RWPE2 (cell line): Measurements from ENCODE around the gene ZNF521.

ENCODE experiments used
- ATAC-seq: fragments of 200-7000 bp; cut with Tn5 transposase; 3 replicates; pipeline ENCODE4 v1.9.1; 2021; ENCODE audit warnings: low read depth
- DNase-seq: peaks from one replicate; pipeline ENCODE4 v3.0.0-alpha.2; 2020; ENCODE audit warnings: low spot score
- H3K27ac ChIP-seq: fragments of 450-650 bp; 2 replicates; pipeline ENCODE4 v1.5.1; 2017; ENCODE audit warnings: mild to moderate bottlenecking; ENCODE audit not compliant: poor library complexity, severe bottlenecking
- H3K27me3 ChIP-seq: fragments of 250-450 bp; sonication (Bioruptor Pico); 2 replicates; pipeline ENCODE4 v1.5.1; 2021; ENCODE audit warnings: mild to moderate bottlenecking, moderate library complexity; ENCODE audit not compliant: insufficient read depth, poor library complexity, severe bottlenecking
- H3K36me3 ChIP-seq: fragments of 250-450 bp; sonication (Bioruptor Pico); 2 replicates; pipeline ENCODE4 v1.5.1; 2020; ENCODE audit warnings: low read depth, mild to moderate bottlenecking, moderate library complexity
- H3K4me1 ChIP-seq: fragments of 250-450 bp; sonication (Bioruptor Pico); 2 replicates; pipeline ENCODE4 v1.5.1; 2021; ENCODE audit warnings: mild to moderate bottlenecking, moderate library complexity; ENCODE audit not compliant: insufficient read depth, poor library complexity, severe bottlenecking
- H3K4me3 ChIP-seq: fragments of 250-450 bp; sonication (Bioruptor Pico); 2 replicates; pipeline ENCODE4 v1.5.1; 2021; ENCODE audit warnings: mild to moderate bottlenecking, moderate library complexity; ENCODE audit not compliant: severe bottlenecking
- H3K9me3 ChIP-seq: fragments of 250-450 bp; sonication (Bioruptor Pico); 2 replicates; pipeline ENCODE4 v1.5.1; 2021; ENCODE audit warnings: mild to moderate bottlenecking, moderate library complexity; ENCODE audit not compliant: severe bottlenecking
- TF ChIP-seq, protein P1 (sequence below): fragments of 450-650 bp; IDR thresholded peaks from one replicate; pipeline ENCODE4 v1.5.1; 2017; ENCODE audit warnings: mild to moderate bottlenecking, moderate library complexity; ENCODE audit not compliant: poor library complexity, severe bottlenecking

The ZNF521 gene

DNA sequence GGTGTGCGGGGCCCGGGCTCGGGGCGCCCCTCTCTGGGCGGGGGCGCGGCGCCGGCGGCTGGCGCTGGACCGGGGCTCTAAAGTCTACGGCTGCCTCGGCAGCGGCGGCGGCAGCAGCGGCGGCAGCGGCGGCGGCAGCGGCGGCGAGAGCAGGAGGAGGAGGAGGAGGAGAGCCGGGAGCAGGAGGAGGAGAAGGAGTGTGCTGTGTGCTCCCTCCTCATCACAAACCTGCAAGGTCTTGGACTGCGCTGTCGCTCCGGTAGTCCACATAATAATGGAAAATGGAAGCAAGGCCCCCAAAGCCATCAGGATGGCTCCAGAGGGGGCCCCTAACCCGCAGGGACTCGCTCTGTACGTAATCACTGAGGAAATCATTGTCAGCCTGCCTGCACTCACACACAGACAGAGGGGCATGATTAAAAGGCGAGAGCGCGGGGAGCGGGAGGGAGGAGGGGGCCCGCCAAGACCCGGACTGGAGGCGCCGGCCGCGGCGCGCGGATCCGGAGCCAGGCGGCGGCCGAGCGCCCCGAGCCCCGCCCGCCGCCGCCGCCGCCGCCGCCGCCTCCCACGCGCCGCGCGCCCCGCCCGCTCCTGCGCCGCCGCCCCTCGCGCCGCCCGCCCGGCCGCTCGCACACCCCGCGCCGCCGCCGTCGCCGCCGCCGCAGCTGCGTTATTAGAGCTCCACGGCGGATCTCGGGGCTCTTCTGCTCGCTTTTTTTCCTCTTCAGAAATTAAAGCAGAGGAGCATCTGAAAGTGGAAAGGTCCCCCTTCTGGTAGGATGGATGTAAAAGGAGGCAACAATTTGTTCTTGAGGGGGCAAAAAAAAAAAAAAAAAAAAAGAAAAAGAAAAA, at the start of gene ZNF521:
Gene ZNF521, minus strand, starts transcription at position 390 of the 852 bp plus-strand sequence. CDS start 1,220 bp downstream, outside the sequence.
- Histone ChIP-seq H3K27ac (no peak within 1 kb of the TSS), H3K9me3 (no peaks in the 10 kb centered on the region), H3K36me3 (no peaks in the 10 kb centered on the region), H3K4me3 (peak within 1 kb of the TSS; percentile 28), H3K4me1 (no peaks in the 10 kb centered on the region), H3K27me3 (peaks cover 89% of the 10 kb centered on the region)
- TF ChIP-seq, protein P1, sequence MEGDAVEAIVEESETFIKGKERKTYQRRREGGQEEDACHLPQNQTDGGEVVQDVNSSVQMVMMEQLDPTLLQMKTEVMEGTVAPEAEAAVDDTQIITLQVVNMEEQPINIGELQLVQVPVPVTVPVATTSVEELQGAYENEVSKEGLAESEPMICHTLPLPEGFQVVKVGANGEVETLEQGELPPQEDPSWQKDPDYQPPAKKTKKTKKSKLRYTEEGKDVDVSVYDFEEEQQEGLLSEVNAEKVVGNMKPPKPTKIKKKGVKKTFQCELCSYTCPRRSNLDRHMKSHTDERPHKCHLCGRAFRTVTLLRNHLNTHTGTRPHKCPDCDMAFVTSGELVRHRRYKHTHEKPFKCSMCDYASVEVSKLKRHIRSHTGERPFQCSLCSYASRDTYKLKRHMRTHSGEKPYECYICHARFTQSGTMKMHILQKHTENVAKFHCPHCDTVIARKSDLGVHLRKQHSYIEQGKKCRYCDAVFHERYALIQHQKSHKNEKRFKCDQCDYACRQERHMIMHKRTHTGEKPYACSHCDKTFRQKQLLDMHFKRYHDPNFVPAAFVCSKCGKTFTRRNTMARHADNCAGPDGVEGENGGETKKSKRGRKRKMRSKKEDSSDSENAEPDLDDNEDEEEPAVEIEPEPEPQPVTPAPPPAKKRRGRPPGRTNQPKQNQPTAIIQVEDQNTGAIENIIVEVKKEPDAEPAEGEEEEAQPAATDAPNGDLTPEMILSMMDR: no peak
- no peak for DNase-seq
- peak; percentile 75 for ATAC-seq

DNA sequence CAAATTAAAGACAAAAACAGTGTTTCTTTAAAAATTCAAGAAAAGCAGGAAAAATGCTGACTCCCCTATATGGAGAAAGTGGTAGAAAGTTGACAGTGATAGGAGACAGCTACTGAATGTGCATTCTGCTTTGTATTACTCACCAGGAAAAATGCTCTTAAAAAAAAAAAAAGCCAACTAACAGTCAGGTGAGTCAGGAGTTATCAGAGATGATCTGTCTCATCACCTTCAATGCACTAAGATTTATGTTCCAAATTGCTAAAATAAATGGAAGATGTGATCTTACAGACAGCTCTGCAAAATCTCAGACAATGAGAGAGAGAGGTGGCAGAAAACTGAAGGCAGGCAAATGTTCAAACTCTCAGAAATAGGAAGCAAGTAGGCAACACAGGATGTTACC, 47.6 kb upstream of the ZNF521 start:
- ATAC-seq (peak; percentile 63; the same call in 2 of the 3 replicates), DNase-seq (no peak)
- Histone ChIP-seq H3K27ac (no peak overlapping the region), H3K4me1 (no peaks in the 10 kb centered on the region), H3K4me3 (no peak overlapping the region), H3K27me3 (peaks cover 3% of the 10 kb centered on the region), H3K36me3 (no peaks in the 10 kb centered on the region), H3K9me3 (no peaks in the 10 kb centered on the region)
- TF ChIP-seq, protein P1: no peak

DNA sequence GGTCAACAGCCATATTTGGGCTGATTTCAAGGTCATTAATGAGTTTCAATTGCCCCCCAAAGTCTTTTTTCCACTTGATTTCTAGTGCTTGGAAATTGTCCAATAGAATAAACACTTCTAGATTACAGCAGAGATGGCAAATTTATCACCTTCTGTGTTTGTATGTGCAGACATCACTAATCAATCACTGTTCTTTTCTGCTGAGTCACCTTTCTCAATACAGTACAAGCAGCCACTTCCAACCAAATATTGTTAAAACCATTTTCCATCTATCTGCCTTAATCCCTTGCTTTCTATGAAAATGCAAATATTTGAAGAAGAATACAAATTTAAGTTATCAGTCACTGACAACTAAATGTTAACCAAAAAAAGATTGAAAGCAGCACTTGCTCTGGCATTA, 40.2 kb upstream of the ZNF521 start:
- TF ChIP-seq, protein P1: no peak
- no peaks in the 10 kb centered on the region for H3K4me1 ChIP-seq
- ATAC-seq (no peak), DNase-seq (no peak)
- no peaks in the 10 kb centered on the region for H3K27me3 ChIP-seq
- H3K36me3 ChIP-seq: no peaks in the 10 kb centered on the region
- no peaks in the 10 kb centered on the region for H3K9me3 ChIP-seq
- no peak overlapping the region for H3K4me3 ChIP-seq
- H3K27ac ChIP-seq: no peak overlapping the region

DNA sequence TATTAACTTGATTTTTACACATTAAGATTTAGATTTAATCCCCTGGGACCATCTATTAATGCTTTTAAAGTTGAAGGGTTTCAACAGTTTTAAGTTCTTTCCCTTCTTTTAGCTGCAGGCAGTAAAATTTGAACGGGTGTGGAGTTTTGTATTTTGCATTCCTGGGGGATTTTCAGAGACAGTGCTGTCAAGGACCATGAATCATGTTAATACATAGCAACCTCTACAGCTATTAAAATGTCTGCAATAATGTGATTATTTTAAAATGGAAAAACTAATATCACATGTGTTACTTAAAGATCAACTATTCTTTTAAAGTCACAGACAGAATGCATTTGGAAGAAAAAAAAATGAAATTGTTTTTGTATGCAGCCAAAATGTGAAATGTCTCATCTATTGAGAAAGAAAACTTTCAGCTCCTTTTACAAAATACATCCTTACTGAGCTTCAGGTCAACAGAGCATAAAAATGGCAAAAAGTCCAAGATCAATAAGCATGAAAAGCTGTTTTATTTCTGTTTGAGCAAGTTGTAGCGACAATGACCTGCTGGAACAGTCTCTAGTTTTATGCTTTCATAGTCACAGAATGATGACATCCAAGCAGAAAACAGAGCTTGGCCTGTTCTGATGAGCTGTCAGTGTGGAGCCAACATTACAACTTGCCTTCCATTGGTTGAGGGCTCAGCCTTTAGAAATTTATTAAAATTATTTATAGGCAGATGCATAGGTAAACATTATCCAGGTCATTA, 21.6 kb upstream of the ZNF521 start:
- TF ChIP-seq, protein P1: no peak
- no peak for DNase-seq
- no peaks in the 10 kb centered on the region for H3K36me3 ChIP-seq

More for the DNA sequence above, 21.6 kb upstream of the ZNF521 start:
- Histone ChIP-seq H3K9me3 (no peaks in the 10 kb centered on the region), H3K4me3 (no peak overlapping the region), H3K4me1 (no peaks in the 10 kb centered on the region), H3K27me3 (peaks cover 26% of the 10 kb centered on the region), H3K27ac (no peak overlapping the region)
- ATAC-seq: no peak
